Brain microvascular endothelial cell (primary cell): ENCODE data around the gene LMF1.

ENCODE experiments used
- DNase-seq: peaks from one replicate; pipeline ENCODE4 v3.0.0-alpha.2; 2020
- H3K27ac ChIP-seq: fragments of 250-450 bp; sonication (Bioruptor Pico); 2 replicates; pipeline ENCODE4 v1.5.1; 2020; ENCODE audit warnings: mild to moderate bottlenecking, moderate library complexity
- H3K27me3 ChIP-seq: fragments of 250-450 bp; sonication (Bioruptor Pico); replicated peaks from 2 replicates; pipeline ENCODE4 v1.5.1; 2020; ENCODE audit warnings: mild to moderate bottlenecking
- H3K36me3 ChIP-seq: fragments of 250-450 bp; sonication (Bioruptor Pico); replicated peaks from 2 replicates; pipeline ENCODE4 v1.5.1; 2020; ENCODE audit warnings: mild to moderate bottlenecking
- H3K4me3 ChIP-seq: 2 replicates; pipeline ENCODE4 v1.5.1; 2011; ENCODE audit warnings: low read depth, mild to moderate bottlenecking, control low read depth, low read length, moderate library complexity
- CTCF ChIP-seq: IDR thresholded peaks from 2 replicates; pipeline ENCODE4 v1.5.1; 2011; ENCODE audit warnings: low read depth, mild to moderate bottlenecking, moderate library complexity, low read length, control low read depth, inconsistent platforms; ENCODE audit errors: missing control alignments
- in situ Hi-C: cut with HindIII; loops from 2 replicates; pipeline ENCODE4 v1.10.0; 2017; ENCODE audit warnings: low sequenced_read_pairs, low pct_ligation_motif_present

LMF1 gene

GRCh38 chr16:1005286-1005685 lies 34.5 kb upstream of the LMF1 start:
- Histone ChIP-seq H3K27ac (no peak overlapping the region), H3K36me3 (no peaks in the 10 kb centered on the region), H3K4me3 (no peak overlapping the region), H3K27me3 (peaks cover 42% of the 10 kb centered on the region)
- in situ Hi-C loops, result no loop called here
- no peak for TF ChIP-seq CTCF
- no peak for DNase-seq

- no peaks in the 10 kb centered on the region for H3K36me3 ChIP-seq
- no peak overlapping the region for H3K4me3 ChIP-seq
- H3K27me3 ChIP-seq, result peaks cover 48% of the 10 kb centered on the region
- in situ Hi-C loops, result no loop called here
- TF ChIP-seq CTCF, result no peak
- DNase-seq, result peak; percentile 22
- H3K27ac ChIP-seq, result no peak overlapping the region
Measured at GRCh38 chr16:1003391-1004347, 32.9 kb upstream of the LMF1 start.

- Histone ChIP-seq H3K27ac (no peak overlapping the region), H3K27me3 (peaks cover 43% of the 10 kb centered on the region), H3K4me3 (no peak overlapping the region), H3K36me3 (no peaks in the 10 kb centered on the region)
- in situ Hi-C loops, result no loop called here
- no peak for TF ChIP-seq CTCF
- peak; percentile 79 for DNase-seq
Measured at GRCh38 chr16:1002399-1003166, 31.8 kb upstream of the LMF1 start.

- Histone ChIP-seq H3K27ac (no peak overlapping the region), H3K4me3 (no peak overlapping the region), H3K27me3 (peaks cover 41% of the 10 kb centered on the region), H3K36me3 (no peaks in the 10 kb centered on the region)
- no peak for TF ChIP-seq CTCF
- in situ Hi-C loops, result no loop called here
- no peak for DNase-seq
Measured at GRCh38 chr16:1001096-1001495, 30.3 kb upstream of the LMF1 start.

- H3K27ac ChIP-seq, result no peak overlapping the region
- in situ Hi-C loops, result no loop called here
- no peak for DNase-seq
- peaks cover 39% of the 10 kb centered on the region for H3K27me3 ChIP-seq
- H3K4me3 ChIP-seq, result no peak overlapping the region
- TF ChIP-seq CTCF, result no peak
- H3K36me3 ChIP-seq, result no peaks in the 10 kb centered on the region
Measured at GRCh38 chr16:1000608-1001007, 29.8 kb upstream of the LMF1 start.
